Smooth muscle cell (in vitro differentiated cells): ENCODE data around the gene C12orf50. TPM values are rescaled to one million over a fixed set of nuclear protein-coding genes. Genes with fewer than 3 reads are reported as not detected.

Experiments used
- DNase-seq: peaks from one replicate; lab custom pipeline; 2025; ENCODE audit not compliant: unreplicated experiment; lab: John Stamatoyannopoulos, UW
- H2AFZ ChIP-seq: fragments of 200-600 bp; sonication (generic); 2 replicates; pipeline ENCODE4 v1.6.0; 2016; ENCODE audit warnings: antibody characterized with exemption, low read depth, mild to moderate bottlenecking
- H3F3A ChIP-seq: fragments of 200-600 bp; sonication (generic); 2 replicates; pipeline ENCODE4 v1.6.0; 2017; ENCODE audit warnings: antibody characterized with exemption, low read depth
- H3K27ac ChIP-seq: fragments of 200-600 bp; sonication (generic); 2 replicates; pipeline ENCODE4 v1.5.1; 2016; ENCODE audit warnings: low read depth, mild to moderate bottlenecking
- H3K27me3 ChIP-seq: fragments of 200-600 bp; sonication (generic); 2 replicates; pipeline ENCODE4 v1.6.1; 2016; ENCODE audit warnings: low read depth, mild to moderate bottlenecking
- H3K36me3 ChIP-seq: fragments of 200-600 bp; sonication (generic); 2 replicates; pipeline ENCODE4 v1.5.1; 2016; ENCODE audit warnings: low read depth
- H3K4me1 ChIP-seq: fragments of 200-600 bp; sonication (generic); 2 replicates; pipeline ENCODE4 v1.5.1; 2016; ENCODE audit warnings: low read depth
- H3K4me2 ChIP-seq: fragments of 200-600 bp; sonication (generic); 2 replicates; pipeline ENCODE4 v1.6.0; 2016; ENCODE audit warnings: mild to moderate bottlenecking
- H3K4me3 ChIP-seq: fragments of 200-600 bp; sonication (generic); 2 replicates; pipeline ENCODE4 v1.5.1; 2016; ENCODE audit warnings: mild to moderate bottlenecking
- H3K79me2 ChIP-seq: fragments of 200-600 bp; sonication (generic); 2 replicates; pipeline ENCODE4 v1.6.0; 2016; ENCODE audit warnings: low read depth, mild to moderate bottlenecking
- H3K9ac ChIP-seq: fragments of 200-600 bp; sonication (generic); 2 replicates; pipeline ENCODE4 v1.6.0; 2016; ENCODE audit warnings: low read depth
- H3K9me3 ChIP-seq: fragments of 200-600 bp; sonication (generic); replicated peaks from 2 replicates; pipeline ENCODE4 v1.5.1; 2016; ENCODE audit warnings: low read depth
- H4K20me1 ChIP-seq: fragments of 200-600 bp; sonication (generic); 2 replicates; pipeline ENCODE4 v1.6.0; 2016; ENCODE audit warnings: low read depth
- WGBS: methylation state at CpG from one replicate; pipeline ENCODE4 v1.1.7; 2016; ENCODE audit warnings: low lambda C conversion rate; 5-methylcytosine and 5-hydroxymethylcytosine counted together
- polyA plus RNA-seq: library from polyadenylated mRNA; unstranded; fragments of >200 nt; fragmentation: Nextera tagmentation; extraction: Ambion mirVana; gene quantifications from 2 replicates; pipeline ENCODE4 v1.2.1, GENCODE V29; 2016
- total RNA-seq: library from RNA; depleted of rRNA; stranded (reverse); fragments of >200 nt; gene quantifications from 2 replicates; pipeline ENCODE4 v1.2.3, GENCODE V29; 2014
- TF ChIP-seq, protein P1 (sequence below): fragments of 200-600 bp; sonication (generic); IDR thresholded peaks from 2 replicates; pipeline ENCODE4 v1.5.1; 2017; ENCODE audit warnings: borderline replicate concordance, mild to moderate bottlenecking, antibody characterized with exemption; ENCODE audit not compliant: insufficient read depth, poor library complexity, severe bottlenecking

Gene C12orf50
- total and polyA plus RNA-seq, 2 experiments from 2014 or later = 0.31 TPM; not detected in 1

DNA sequence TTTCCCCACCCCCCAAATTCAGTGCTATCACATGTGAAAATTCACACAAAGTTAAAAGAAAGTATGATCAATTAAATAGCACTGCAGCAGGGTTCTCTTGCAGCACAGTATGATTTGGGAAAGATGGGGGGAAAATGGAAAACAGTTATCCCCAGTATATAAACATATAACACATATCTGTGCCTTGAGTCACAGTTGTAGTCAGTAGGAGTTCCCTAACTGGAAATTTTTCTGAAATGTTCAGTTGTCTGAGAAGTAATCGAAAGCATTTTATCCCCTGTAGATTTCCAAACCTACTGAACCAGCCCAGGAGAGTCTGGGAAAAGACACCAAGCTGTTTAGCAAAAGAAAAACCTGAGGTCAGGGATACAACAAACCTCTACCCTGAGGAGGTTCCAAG is 47.0 kb downstream of the C12orf50 start:
- Histone ChIP-seq H3K4me3 (no peak overlapping the region), H3K4me2 (peak overlapping the region; percentile 56), H3K27me3 (no peaks in the 10 kb centered on the region), H4K20me1 (no peaks in the 10 kb centered on the region), H3K9me3 (no peaks in the 10 kb centered on the region), H3F3A (no peaks in the 10 kb centered on the region), H3K36me3 (no peaks in the 10 kb centered on the region), H3K9ac (no peak overlapping the region), H3K4me1 (no peaks in the 10 kb centered on the region), H3K27ac (peak overlapping the region; percentile 32), H3K79me2 (no peaks in the 10 kb centered on the region), H2AFZ (peak overlapping the region; percentile 48)
- 31% methylated on average over 1 of the region's 1 CpG for WGBS
- TF ChIP-seq, protein P1, sequence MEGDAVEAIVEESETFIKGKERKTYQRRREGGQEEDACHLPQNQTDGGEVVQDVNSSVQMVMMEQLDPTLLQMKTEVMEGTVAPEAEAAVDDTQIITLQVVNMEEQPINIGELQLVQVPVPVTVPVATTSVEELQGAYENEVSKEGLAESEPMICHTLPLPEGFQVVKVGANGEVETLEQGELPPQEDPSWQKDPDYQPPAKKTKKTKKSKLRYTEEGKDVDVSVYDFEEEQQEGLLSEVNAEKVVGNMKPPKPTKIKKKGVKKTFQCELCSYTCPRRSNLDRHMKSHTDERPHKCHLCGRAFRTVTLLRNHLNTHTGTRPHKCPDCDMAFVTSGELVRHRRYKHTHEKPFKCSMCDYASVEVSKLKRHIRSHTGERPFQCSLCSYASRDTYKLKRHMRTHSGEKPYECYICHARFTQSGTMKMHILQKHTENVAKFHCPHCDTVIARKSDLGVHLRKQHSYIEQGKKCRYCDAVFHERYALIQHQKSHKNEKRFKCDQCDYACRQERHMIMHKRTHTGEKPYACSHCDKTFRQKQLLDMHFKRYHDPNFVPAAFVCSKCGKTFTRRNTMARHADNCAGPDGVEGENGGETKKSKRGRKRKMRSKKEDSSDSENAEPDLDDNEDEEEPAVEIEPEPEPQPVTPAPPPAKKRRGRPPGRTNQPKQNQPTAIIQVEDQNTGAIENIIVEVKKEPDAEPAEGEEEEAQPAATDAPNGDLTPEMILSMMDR = no peak
- no peak for DNase-seq

DNA sequence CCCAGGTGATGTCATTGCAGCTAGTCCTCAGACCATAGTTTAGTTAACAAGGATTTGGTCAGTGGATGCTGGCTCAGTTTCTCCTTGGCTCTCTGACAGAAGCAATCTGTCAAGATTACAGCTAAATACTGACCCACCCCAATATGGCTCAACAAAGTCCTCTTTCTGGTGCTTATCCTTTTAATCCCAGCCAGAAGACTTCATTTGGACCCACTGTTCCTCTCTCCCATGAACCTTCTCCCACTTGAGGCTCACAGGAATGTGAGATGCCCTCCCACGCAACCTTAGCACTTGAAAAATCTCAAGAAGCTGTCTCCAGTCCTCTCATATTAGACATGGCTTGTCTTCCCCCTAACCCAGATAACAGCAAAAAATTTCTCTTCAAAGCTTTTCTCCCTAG is 47.7 kb downstream of the C12orf50 start:
- no peak overlapping the region for H3K4me3 ChIP-seq
- H3K79me2 ChIP-seq = no peaks in the 10 kb centered on the region
- H3K9ac ChIP-seq = no peak overlapping the region
- TF ChIP-seq, protein P1 = no peak
- DNase-seq = no peak
- H3K4me1 ChIP-seq = no peaks in the 10 kb centered on the region
- WGBS = 61% methylated on average over 1 of the region's 1 CpG
- no peak overlapping the region for H3K27ac ChIP-seq
- no peaks in the 10 kb centered on the region for H3K27me3 ChIP-seq
- H3K9me3 ChIP-seq = no peaks in the 10 kb centered on the region
- H3K36me3 ChIP-seq = no peaks in the 10 kb centered on the region
- no peaks in the 10 kb centered on the region for H4K20me1 ChIP-seq
- no peak overlapping the region for H2AFZ ChIP-seq
- peak overlapping the region; percentile 56 for H3K4me2 ChIP-seq
- no peaks in the 10 kb centered on the region for H3F3A ChIP-seq

DNA sequence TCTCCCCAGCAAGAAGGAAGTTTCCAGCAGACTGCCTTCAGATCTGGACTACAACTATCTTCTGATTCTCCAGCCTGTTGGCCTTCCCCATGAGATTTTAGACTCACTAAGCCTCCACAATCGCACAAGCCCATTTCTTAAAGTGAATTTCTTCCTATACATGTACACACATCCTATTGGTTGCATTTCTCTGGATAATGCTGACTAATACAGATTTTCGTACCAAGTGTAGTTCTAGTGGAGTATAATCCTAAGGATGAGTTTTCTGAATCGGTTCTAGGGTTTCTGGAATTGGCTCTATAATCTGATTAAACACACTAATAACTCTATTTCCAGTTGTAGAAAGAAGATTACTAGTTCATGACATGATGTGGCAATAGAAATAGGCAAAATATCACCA is 53.3 kb downstream of the C12orf50 start:
- no peak overlapping the region for H3K4me3 ChIP-seq
- H4K20me1 ChIP-seq = no peaks in the 10 kb centered on the region
- H3K79me2 ChIP-seq = no peaks in the 10 kb centered on the region
- H3K36me3 ChIP-seq = no peaks in the 10 kb centered on the region
- H3K9me3 ChIP-seq = no peaks in the 10 kb centered on the region
- DNase-seq = no peak
- H3K27me3 ChIP-seq = no peaks in the 10 kb centered on the region
- H2AFZ ChIP-seq = no peak overlapping the region
- no peak overlapping the region for H3K4me2 ChIP-seq
- H3F3A ChIP-seq = no peaks in the 10 kb centered on the region
- 93% methylated on average over 3 of the region's 3 CpGs for WGBS
- no peak overlapping the region for H3K9ac ChIP-seq
- TF ChIP-seq, protein P1 = no peak
- no peaks in the 10 kb centered on the region for H3K4me1 ChIP-seq
- no peak overlapping the region for H3K27ac ChIP-seq

DNA sequence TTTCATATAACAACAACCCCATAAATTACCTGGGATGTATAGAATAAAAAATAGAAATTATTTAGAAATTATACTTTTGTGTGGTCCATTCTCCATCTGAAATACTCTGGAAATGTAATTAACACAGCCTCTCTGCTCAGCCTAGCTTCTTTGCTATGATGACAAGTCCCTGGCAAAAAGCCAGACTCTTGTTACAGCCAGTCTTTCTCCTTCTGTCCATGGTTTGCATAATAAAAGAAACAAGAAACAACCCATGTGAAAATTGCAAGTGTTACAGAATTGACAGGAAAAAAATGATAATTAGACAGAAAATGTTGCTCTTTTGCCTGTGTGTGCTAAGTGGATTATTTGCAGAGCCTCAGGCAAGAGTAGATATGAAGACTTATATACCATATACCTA is 61.3 kb downstream of the C12orf50 start:
- Histone ChIP-seq H3K4me2 (no peak overlapping the region), H3K9ac (no peak overlapping the region), H3K4me1 (no peaks in the 10 kb centered on the region), H3K79me2 (no peaks in the 10 kb centered on the region), H2AFZ (no peak overlapping the region), H3K9me3 (no peaks in the 10 kb centered on the region), H3K36me3 (no peaks in the 10 kb centered on the region), H3K27me3 (no peaks in the 10 kb centered on the region), H4K20me1 (no peaks in the 10 kb centered on the region), H3F3A (no peaks in the 10 kb centered on the region), H3K27ac (no peak overlapping the region), H3K4me3 (no peak overlapping the region)
- no peak for DNase-seq
- TF ChIP-seq, protein P1 = no peak
